ENCODE measurements around the gene CSNK2A2.

GRCh38 chr16:58138852-58139251, 59.1 kb downstream of the CSNK2A2 start:
- TF ChIP-seq POLR2AphosphoS5 (IDR thresholded peaks at IDR 0.05; ENCODE audit: low read depth) (no peak), CTCF (conservative IDR thresholded peaks at IDR 0.05; ENCODE audit: low read depth in 2 of 2) (no peak), EZH2 (IDR thresholded peaks at IDR 0.05; ENCODE audit: low read depth, unreplicated experiment) (no peak), ZNF331 (CRISPR knock-in tag; IDR thresholded peaks at IDR 0.05; ENCODE audit: low read depth) (no peak), REST (IDR thresholded peaks at IDR 0.05; ENCODE audit: unreplicated experiment) (no peak), EZH2phosphoT487 (IDR thresholded peaks at IDR 0.05; ENCODE audit: unreplicated experiment) (no peak), JUNB (IDR thresholded peaks at IDR 0.05; ENCODE audit: unreplicated experiment) (no peak), STAT1 (IDR thresholded peaks at IDR 0.05; ENCODE audit: unreplicated experiment) (no peak), CREB1 (CRISPR knock-in tag; IDR thresholded peaks at IDR 0.05; ENCODE audit: low read depth) (no peak), ETS1 (IDR thresholded peaks at IDR 0.05) (no peak), NANOG (IDR thresholded peaks at IDR 0.05; ENCODE audit: borderline replicate concordance) (no peak)
